Measurements from ENCODE around the gene ARHGAP20. TPM values are rescaled to one million over a fixed set of nuclear protein-coding genes. Genes with fewer than 3 reads are reported as not detected.
"Not testable (repeated sequence)": the region's sequence is repeated elsewhere in the genome, so short reads cannot be mapped to it uniquely, and the experiment has no call there.

ARHGAP20 gene
- polyA plus RNA-seq, 1 donor: 5.7 TPM

DNA sequence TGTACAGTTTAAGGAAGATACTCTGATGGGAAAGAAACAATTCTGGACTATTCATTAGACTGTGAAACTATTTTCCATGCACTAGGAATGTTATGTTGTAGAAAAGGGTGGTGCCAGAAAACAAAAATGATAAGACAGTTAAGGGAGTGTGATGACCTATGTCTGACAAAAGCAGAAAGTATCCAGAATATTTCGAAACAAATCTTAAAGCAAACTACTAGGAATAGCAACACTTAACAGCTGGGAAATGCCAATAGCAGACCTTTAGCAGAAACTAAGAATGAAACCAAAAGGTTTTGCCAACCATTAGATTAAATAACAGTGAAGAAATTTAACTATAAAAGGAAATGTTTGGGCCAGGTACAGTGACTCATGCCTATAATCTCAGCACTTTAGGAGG is 3.3 kb upstream of the ARHGAP20 start:
- DNase-seq: no peak

DNA sequence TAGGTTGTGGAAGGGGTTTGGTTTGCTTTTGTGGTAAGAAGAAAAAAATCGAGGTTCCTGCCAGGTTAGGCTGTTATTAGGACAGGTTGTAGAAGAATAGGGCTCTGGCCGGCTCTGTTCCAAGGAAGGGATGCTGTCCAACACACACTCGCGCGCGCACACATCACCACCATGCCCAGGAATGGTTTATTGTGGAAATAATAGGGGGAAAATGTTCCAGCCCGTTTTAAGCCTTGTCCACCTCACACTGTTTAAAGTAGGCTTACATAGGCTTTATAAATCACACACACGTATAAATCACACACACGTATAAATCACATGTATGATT is 1.2 kb upstream of the ARHGAP20 start:
- DNase-seq: no peak

DNA sequence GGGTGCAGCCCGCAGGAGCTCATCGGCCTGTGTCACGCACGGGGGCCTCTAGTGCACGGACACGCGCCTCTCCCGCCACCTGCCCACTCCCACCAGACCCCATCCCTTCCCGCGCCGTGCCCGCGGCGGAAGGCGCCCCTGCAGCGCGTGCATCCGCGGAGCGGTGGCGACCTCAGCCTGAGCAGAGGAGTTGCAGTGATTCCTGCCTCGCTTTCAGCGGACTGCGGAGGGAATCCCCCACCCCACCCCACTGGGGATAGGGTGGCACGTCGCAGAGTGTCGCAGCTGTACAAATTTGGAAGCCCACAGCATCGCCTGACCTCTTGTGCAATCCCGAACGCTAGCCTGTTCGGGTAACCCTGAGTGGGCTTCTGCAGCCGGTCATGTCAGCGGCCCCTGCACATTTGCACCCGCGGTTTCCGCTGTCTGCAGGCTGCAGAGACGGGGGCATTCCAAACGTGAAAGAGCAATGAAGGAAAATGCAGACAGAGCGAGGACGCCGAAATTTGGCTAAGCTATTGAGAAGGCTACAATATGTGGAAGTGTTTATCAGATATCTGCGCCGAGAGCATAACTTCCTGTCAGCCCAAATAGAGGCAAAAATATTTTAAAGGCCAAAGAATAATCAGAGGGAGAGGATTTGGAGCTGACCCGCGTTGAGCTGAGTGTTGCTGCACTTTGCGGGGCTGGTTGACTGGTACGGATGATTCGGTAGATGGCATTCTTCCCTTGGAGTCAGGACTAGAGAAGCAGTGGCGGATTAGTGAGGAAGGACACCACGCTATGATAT is 617 bp upstream of the ARHGAP20 start:
- peak; percentile 26 for DNase-seq

DNA sequence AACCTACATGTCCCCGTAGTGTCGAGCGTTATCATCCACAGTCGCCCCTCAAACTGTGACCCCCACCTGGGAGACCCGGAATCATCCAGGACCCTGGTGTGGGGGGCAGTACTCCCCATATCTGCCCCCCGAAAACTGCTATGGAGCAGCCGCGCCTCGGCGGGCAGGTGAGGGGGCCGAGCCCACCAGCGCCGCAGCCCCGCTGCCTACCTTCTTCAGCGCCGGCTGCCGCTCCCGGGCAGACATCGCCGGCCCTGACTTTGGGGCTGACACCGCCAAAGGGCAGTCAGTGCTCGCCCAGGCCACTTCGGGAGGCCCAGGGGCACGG is 825 bp downstream of the ARHGAP20 start:
- DNase-seq: no peak

DNA sequence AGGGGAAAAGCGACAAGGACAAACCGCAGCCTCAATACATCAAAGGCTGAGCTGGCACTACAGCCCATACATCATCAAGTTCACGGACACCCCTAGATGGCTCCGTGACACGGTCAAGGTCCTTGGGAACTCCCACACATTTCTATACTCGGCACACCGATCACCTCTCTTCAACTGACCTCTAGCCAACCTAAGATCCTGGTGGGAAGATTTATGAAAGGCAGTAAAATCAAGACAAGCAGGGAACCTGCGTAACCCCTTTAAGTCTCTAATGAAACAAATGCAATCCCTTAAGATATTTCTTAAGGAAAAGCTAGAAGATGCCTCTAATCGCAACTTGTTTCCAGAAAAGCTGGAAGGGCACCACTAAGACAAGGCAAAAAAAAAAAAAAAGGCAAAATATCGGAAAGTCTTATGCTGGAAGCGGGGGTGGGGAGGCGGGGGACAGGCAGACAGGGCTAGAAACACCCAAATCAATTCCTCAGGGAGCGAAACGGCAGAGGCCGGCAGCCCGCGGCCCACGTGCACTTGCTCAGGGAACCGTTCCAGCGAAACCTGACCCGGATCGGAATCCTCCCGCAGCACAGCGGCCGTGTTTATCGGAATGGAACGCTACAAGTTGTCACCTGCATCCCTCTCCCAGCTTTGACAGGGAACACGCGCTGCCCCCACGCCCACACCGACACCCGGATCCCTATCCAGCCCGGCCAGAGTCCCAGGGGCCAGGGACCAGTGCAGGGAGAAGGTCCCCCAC is 1.4 kb downstream of the ARHGAP20 start:
- peak; percentile 71 for DNase-seq

DNA sequence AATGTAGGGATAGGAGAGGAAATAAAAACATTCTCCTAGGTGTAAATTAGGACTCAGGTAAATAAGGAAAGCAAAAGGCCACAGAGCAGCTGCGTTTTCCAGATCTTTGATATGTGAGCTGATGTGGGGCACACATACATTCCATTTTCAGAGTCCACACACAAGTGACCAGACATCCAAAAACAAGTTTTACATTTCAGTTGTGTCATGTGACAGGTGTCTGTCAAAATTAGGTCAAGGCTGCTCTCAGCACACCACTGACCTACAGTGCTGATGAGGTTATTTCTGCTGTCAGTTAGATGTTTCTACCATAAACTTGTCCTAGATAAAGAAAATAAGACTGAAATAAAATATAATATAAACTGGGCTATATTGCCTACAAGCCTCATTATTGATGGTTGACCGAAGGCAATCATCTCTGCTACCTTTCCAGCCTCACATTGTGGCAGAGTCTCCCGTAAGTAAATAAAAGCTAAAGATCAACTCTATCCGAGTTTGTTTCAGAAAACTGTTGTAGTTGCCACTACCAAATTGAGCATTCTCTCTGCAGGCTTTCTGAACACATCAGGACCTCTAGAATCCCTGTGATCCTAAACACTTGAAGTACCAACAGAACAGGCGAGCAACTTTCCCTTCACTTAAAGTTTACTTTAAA is 7.9 kb downstream of the ARHGAP20 start:
- no peak for DNase-seq

DNA sequence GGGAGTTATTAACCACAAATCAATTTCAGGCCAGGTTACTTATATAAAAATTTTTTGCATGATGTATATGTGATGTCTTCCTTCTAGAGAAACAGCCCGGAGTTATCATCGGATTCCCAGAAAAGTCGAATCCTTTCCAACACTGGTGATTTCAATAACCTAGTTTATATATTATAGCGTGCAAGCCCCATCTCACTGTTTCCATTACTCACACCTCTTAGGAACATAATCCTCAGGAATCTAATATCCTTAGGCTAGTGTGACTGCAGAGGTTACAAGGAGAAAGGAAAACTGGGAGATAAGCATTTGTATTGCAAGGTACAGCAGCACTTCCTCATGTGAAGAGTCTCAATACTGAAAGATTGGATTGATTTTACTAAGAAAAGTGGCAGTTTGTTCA is 20.3 kb downstream of the ARHGAP20 start:
- DNase-seq: no peak

DNA sequence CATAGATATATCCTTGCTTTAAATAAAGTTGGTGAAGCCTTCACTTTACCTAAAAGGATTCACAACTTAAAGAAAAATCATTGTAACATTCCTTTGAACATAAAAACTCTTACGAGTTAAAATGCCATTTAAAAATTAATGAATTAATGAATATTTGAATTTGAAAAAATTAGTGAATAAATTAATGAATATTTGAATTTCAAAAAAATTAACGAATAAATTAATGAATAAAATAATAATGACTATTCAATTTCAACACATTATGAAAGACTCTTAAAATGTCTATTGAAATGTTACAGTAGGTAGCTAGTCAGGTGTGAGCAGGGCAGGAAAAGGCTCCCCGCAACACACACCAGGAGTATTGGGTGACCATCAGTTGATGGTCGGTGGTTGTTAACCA is 22.9 kb downstream of the ARHGAP20 start:
- no peak for DNase-seq

DNA sequence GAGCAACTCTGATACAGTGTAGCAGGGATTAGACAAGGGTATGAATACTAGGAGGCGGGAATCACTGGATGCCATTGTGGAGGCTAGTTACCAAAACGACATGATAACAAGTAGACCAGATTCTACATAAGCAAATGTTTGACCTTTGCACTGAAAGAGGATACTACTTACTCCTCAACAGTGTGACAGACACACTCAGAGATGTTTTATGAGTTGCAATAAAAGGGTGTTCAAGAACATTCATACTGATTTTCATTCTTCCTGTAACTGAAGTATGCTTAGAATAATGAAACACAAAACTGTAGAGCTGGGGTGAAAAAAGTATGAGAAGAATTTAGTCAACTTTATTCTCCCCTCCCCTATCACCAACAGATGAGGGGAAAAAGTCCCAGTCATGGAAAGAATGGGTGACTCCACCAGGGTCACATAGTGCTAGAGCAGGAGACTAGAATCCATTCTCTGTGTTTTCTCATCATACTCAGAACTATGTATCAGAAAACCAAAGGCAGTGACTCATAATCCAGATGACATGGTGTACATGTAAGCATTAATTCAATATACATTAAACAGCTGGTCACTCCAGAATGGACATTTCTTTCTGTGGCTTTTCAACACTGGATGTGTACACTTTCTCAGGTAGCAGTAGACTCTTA is 32.8 kb downstream of the ARHGAP20 start:
- no peak for DNase-seq

DNA sequence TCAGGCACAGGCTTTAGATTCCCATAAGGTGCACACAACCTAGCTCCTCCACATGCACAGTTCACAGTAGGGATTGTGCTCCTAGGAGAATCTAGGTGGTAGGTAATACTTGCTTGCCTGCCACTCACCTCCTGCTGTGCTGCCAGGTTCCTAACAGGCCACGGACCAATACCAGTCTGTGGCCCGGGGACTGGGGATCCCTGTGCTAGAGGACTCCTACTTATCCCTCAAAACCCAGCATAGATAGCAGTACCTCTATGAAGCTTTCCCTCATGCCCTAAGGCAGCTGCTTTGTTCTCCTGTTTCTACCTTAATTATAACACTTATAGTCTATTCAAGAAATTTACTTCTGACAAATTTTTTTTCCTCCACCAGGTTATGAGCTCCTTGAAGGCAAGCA is 36.7 kb downstream of the ARHGAP20 start:
- DNase-seq: no peak

DNA sequence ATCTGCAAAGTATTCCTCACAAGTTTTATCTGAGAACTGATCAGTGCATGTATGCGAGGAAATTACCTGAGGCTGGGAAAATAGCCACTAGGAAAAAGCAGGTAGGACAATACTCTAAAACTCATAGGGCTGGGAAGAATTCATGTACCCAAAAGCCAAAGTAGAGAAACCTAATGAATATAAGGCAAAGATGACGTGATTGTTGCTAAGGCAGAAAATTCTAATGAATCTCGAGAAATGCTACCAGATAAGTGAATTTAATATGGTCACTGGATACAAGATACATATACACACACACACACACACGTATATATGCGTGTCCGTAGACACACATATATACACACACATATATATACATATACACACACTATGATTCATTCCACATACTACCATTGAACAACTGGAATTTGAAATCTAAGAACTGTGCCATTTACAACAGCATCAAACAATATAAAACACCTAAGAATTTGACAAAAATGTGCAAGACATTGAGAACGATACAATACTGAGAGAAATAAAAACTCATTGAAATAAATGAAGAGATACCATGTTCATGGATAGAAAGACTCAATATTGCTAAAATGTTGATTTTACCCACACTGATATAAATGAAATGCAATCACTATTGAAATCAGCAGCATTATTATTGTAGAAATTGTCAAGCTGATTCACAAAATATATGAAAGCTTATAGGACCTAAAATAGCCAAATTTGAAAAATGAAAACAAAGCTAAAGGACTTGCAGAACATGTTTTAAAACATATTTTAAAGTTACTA is 46.4 kb downstream of the ARHGAP20 start:
- DNase-seq: no peak

DNA sequence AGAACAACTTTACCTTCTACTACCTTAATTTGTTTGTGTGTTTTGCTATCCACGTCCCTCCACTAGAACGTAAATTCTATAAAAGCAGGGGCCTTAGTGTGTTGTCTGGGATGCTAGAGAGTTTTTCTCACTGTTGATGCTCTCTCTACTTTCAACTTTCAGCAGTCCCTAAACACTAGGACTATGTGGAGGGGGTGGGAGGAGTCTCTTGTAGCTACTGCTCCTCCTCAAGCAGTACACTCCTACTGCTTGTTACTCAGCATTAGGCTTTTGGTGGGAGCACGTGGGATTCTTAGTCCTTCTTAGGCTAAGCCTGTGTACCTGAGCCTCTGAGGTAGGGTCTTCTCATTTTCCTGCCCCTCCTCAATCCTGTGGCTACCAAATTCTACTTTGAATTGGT is 56.3 kb downstream of the ARHGAP20 start:
- DNase-seq: no peak

DNA sequence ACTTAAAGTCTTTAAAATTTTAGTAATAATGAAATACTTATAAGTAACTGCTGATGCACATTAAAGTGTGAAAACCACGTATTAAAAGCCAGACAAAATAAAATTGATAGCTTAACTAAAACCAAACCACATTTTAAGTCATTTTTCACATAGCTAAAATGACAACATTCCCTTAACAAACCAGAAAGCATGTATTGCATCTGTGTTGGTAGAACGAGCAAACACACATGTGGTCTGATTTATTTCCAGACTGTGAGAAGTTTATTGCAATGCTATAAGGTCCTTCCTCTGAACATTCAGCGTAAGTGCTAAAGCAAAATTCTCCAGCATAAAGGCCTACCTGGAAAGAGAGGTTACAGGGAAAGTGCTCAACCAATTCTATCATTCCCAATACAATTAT is 57.8 kb downstream of the ARHGAP20 start:
- DNase-seq: no peak

DNA sequence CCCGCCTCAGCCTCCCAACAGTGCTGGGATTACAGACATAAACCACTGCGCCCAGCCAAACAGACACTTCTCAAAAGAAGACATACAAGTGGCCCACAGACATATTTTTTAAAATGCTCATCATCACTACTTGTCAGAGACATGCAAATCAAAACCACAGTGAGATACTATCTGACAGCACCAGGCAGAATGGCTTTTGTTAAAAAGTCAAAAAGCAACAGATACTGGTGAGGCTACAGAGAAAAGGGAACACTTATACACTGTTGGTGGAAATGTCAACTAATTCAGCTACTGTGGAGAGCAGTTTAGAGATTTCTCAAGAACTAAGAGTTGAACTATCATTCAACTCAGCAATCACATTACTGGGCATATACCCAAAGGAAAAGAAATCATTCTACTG is 67.0 kb downstream of the ARHGAP20 start:
- DNase-seq: no peak

DNA sequence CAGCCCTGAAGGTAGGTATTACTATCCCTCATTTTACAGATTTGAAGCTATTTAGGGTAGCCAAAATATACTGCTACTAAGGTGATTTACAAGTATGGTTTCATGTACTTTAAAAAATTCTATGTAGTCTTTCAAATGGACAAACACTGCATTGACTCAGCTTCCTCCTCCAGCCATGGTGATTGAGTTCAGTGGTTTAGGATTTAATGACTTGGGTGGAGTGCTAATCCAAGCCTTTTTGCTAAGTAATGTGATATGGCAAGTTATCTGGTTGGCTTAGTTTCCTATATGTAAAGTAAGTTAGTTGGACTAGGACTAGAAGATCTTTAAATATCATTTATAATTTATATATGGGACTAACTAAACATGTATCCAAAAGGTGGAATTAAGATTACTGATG is 77.9 kb downstream of the ARHGAP20 start:
- no peak for DNase-seq

DNA sequence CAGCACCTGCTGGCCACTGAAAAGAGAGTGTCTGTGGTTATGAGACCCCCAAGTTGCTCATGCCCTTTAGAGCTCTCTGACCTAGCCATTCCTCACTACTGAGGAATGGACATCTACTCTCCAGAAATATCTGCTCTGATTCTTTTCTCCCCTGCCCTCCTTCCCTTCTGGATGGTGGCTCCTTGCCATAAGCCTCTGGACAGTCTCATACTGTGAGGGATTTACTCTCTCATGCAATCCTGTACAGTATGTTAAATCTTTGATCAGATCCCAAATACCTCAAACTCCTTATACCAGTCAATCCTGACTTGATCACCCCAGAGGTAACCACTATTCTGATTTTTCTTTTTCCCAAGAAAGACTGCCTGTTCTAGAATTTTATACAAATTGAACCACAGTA is 80.7 kb downstream of the ARHGAP20 start:
- DNase-seq: no peak

DNA sequence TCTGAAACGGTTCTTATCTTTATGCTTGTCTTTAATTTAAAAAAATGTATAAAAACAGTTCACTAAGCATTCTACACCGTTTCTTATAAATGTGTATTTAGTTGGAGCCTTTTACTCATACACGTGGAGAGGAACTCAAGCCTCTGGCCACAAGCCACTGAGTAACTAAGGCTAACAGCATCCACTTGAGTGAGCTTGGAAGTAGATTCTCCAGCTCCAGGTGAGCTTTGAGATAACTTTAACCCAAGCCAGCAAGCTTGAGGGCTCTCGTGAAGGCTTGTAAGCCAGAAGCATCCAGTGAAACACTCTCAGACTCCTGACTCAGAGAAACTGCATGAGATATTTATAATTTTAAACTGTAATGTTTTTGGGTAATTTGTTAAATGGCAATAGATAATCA is 82.6 kb downstream of the ARHGAP20 start:
- no peak for DNase-seq

DNA sequence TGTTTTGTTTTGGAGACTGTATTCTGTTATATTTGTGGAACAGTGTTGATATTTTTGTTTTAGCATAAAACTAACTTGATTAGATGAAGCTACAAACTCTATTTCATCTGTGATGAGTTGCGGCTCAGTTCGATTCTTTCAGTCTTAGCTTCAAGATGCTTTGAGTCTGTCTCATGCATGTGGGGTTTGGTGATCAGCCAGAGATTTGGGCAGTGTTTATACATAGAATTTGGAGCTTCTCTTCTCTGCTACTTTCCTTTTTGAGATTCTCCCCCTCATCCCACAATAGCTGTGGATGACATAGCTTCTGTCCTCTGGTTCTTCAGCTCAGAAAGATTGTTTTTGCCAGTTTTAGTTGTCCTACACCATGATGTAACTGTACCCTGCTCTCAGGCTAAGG is 90.4 kb downstream of the ARHGAP20 start:
- DNase-seq: no peak

DNA sequence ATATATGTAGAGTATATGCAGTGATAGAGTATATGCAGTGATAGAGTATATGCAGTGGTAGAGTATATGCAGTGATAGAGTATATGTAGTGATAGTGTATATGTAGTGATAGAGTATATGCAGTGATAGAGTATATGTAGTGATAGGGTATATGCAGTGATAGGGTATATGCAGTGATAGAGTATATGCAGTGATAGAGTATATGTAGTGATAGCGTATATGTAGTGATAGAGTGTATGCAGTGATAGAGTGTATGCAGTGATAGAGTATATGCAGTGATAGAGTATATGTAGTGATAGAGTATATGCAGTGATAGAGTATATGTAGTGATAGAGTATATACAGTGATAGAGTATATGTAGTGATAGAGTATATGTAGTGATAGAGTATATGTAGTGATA is 92.9 kb downstream of the ARHGAP20 start:
- not testable (repeated sequence) for DNase-seq

DNA sequence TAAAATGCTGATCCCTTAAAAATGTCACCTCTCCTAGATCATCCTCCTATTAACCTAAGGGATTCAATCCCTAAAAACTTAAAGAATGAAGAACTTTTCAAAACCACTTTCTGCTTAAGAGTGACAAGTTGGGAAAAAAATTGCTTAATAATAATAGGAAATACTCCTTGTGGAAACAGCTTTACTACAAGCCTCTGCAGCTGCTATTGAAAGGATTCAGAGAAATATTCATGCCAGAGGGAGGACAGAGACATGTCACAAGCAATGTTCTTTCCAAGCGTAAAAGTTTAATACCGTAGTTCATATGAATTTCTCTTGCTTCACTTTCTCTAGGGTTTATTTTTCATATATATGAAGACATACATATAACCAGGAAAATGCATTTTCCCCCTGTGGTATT is 98.2 kb downstream of the ARHGAP20 start:
- no peak for DNase-seq

DNA sequence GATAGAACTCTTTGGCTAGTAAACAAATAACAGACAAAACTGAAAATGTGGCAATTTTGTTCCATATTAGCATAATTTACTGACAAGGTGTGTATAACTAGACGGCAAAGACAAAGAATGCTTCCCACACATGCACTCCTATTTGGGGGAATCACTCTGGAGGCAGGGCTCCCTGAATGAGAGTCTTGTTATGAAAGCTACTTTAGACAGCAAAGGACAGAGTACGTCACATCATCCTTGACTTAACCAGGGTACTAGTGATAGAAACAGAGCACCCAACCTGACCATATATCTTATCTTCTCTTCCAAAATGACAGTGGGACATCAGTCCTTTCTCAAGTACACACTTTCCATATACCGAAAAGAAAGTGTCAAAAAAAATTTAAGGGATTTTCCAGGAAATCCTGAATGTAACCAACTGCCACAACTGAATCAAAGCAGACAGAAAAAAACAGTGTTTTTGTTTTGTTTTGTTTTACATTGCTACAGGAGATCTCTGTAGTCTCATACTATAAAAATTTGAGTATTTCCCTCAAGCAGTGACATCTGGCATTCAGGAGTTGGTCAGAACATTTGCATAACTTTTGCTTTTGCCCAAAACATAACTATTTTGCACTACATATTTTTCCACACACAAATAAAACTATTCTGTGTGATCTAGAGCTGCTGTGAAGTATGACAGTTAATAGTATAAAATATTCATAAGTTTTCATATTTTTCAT is 98.9 kb downstream of the ARHGAP20 start:
- DNase-seq: no peak

DNA sequence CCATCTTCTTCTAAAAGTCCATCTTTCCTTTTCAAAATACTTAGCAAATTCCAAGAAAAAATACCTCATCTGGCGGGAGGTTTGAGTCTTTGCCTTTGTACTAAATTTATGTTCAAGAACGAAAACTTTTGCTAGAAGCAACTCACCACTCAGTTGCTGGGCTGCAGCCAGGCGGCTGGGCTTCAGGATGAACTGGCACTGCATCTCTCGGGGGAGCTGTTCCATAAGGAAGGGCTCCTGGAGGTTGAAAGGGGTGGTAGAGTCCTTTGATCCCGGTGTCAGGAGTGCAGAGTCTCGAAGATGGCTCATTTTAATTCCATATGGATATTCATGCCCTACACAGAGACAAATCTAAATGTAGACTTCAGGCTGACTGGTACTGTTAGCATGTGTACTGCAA is 105.8 kb downstream of the ARHGAP20 start:
- DNase-seq: no peak
